Measurements from ENCODE around the gene KRT86.

DNA sequence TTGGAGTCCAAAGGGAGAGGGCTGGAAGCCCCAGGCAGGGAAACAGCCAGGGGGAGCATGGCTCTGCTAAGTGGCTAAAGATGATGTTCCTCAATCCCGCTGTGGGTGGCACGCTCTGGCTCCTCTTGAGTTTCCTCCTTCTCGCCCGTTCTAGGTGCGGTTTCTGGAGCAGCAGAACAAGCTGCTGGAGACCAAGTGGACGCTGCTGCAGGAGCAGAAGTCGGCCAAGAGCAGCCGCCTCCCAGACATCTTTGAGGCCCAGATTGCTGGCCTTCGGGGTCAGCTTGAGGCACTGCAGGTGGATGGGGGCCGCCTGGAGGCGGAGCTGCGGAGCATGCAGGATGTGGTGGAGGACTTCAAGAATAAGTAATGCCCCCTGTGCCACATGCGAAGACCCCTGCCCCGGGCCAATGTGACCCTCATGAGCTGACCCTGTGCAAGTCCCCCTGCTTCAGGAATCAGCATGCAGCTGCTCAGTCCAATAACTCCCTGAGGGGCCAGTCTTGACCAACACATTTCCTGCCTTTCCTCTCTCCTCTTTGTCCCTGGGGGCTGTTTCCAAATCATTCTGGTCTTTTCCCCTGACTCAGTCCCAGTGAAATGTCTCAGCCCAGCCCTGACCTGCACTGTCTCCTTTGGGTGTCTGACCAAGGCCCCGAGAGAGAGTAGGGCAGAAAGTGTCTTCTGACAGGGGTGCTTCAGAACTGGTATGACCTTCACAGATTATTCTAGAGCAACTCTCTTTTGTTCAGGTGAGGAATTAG is 39.3 kb upstream of the KRT86 start:
- TF ChIP-seq ZNF274 (IDR thresholded peaks at IDR 0.05; ENCODE audit: low read depth, low read length) (no peak), SUZ12 (IDR thresholded peaks at IDR 0.05; ENCODE audit: extremely low read depth, insufficient read depth, insufficient read length) (no peak)

Data from NT2/D1 (cell line).